GM12875 (cell line): ENCODE measurements around the gene WDFY3.

Experiments used
- H3K4me3 ChIP-seq: one replicate; pipeline ENCODE4 v1.5.1; 2011; ENCODE audit warnings: low read depth, low read length, control low read depth
- TF ChIP-seq, protein P1 (sequence below): IDR thresholded peaks from 2 replicates; pipeline ENCODE4 v1.5.1; 2011; ENCODE audit warnings: low read depth, mild to moderate bottlenecking, control low read depth, inconsistent platforms, low read length, moderate library complexity, borderline replicate concordance; ENCODE audit not compliant: insufficient read depth

The WDFY3 gene

DNA sequence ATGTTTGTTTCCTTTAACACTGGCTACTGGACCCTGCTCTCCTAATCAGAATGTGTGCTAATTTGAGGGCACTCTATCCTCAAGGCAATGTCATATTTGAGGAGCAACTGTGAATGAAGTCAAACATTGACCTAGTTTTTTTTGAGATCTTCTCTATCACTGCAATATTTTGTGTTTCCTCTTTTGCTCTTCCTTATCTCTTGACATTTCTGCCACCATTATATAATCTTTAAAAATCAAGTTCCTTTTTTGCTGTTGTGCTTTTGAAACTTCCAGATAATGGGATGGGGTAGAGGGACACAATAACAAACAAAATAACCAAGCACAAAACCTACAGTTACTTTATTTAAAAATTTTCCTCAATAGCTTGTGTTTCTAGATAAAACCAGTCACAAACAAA lies 7.4 kb upstream of the WDFY3 start:
- no peak overlapping the region for H3K4me3 ChIP-seq
- TF ChIP-seq, protein P1, sequence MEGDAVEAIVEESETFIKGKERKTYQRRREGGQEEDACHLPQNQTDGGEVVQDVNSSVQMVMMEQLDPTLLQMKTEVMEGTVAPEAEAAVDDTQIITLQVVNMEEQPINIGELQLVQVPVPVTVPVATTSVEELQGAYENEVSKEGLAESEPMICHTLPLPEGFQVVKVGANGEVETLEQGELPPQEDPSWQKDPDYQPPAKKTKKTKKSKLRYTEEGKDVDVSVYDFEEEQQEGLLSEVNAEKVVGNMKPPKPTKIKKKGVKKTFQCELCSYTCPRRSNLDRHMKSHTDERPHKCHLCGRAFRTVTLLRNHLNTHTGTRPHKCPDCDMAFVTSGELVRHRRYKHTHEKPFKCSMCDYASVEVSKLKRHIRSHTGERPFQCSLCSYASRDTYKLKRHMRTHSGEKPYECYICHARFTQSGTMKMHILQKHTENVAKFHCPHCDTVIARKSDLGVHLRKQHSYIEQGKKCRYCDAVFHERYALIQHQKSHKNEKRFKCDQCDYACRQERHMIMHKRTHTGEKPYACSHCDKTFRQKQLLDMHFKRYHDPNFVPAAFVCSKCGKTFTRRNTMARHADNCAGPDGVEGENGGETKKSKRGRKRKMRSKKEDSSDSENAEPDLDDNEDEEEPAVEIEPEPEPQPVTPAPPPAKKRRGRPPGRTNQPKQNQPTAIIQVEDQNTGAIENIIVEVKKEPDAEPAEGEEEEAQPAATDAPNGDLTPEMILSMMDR: no peak

DNA sequence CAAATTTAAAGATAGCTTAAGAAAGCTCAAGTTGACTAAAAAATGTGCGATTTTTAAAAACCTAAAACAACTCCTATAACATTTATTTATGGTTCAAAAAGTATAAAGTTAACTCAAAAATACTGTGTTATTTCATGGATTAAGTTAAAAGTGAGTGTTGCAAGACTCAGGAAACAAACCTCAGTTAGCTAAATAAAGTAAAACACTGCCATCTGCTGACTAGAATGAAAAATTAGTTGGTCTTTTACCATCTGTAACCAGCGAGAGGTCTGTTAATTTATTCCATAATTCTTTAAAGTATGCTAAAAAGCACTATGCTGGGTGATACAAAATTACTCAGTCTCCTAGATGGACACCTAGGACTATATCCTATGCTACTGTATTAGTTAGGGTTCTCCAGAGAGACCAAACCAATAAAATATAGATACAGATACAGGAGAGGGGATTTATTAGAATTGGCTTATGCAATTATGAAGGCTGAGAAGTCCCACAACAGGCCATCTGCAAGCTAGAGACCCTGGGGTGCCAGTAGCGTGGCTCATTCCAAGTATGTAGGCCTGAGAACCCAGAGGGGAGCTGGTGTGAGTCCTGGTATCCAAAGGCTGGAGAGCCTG lies 4.9 kb upstream of the WDFY3 start:
- TF ChIP-seq, protein P1: no peak
- H3K4me3 ChIP-seq: no peak overlapping the region

DNA sequence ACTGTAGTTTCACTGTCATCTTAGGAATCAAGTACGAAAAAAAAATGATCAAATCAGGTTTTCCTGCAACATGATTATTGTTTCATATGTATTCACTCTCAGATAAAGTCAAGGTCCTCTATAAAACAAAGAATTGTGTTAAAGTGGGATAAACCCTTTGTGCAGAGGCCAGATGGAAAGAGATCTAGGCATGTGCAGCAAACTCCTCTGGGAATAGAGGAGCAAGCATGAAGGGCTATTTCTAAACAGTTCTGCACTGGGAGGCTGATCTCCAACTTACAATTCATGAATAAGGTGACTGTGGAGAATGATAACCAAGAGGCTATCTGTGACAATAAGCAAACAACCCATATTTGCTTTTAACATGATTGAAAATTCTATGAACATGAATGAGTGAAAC lies 2.4 kb upstream of the WDFY3 start:
- no peak overlapping the region for H3K4me3 ChIP-seq
- TF ChIP-seq, protein P1: no peak

DNA sequence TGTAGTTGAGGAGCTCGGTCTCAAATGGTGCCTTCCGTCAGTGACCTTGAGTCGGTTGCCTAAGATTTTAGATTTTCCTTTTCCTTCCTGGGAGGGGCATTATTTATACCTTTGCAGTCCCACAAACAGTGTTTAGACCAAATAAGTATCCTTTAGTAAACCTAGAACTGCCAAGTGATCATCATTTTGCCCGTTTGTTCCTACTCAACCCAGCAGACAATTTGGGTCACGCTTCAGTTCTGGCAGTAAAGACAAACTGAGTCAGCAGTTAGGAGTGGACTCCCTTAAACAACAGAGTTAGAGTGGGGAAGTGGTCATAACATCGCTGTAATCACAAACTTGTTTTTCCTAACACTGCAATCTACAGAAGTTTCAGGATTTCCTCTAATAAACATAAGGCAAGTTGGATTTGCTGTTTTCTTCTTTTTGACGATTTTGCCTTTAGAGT lies 777 bp upstream of the WDFY3 start:
- no peak overlapping the region for H3K4me3 ChIP-seq
- TF ChIP-seq, protein P1: no peak

DNA sequence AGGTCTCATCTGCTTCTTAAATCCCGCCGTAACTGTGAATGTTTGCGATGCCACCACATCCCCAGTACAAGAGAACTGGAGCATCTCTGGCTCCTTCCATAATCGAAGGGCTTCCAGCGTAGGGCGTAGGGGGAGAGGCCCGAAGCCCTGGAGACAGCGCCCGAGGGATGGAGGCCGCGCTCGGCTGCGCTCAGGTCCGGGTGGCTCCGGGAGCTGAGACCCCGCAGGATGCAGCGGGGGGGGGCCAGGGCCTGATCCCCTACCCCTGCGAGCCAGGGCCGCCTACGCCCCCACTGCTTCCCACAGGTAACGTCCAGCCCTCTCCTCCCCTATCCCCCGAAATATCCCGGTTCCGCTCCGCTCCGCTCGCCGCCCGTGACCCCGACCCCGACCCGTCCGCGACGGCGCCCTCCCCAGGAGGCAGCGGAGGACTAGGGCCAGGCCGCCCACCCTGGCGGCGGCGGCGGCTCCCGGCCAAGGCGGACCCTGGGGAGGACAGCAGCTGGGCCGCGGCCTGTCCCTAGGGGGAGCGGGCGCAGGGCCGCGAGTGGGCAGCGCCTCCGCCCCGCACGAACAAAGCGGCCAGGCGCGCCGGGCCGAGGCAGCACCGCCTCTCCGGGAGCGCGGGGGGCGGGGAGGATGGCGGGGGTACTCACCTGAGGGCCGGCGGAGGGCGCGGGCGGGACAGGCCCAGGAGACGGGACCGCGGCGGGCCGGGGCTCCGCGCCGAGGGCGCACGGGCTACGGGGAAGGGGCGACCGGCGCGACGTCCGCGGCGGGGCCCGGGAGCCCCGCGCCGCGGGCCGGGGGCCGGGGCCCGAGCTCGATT lies 723 bp downstream of the WDFY3 start:
- no peak overlapping the region for H3K4me3 ChIP-seq
- TF ChIP-seq, protein P1: no peak

DNA sequence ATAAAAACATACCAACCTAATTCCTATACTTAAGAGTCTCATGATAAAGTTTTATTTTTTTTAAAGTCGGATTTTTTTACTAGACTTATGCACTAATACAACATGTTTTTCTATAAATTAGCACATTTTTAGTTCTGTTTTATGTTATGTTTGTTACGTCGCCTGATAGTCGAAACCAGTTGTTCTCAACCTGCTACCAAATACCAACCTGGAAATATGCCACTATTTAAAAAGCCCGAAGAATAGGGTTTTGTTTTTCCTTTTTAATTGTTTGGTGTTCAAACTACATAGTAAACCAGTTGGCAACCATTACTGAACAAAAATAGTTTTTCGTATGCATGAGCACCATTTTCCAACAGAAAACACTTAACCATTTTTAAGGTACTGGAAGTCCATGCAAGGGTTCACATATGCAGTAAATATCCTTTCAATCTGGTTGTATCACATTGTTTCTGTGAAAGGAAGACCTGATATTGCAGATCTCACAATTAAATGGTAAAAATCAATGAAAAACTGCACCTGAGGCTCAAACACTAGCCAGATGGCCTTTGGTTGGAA lies 1.4 kb downstream of the WDFY3 start:
- H3K4me3 ChIP-seq: no peak overlapping the region
- TF ChIP-seq, protein P1: no peak
